ENCODE data around the gene SLC27A5.
"Not testable (repeated sequence)": the region's sequence is repeated elsewhere in the genome, so short reads cannot be mapped to it uniquely, and the experiment has no call there.

SLC27A5 gene

DNA sequence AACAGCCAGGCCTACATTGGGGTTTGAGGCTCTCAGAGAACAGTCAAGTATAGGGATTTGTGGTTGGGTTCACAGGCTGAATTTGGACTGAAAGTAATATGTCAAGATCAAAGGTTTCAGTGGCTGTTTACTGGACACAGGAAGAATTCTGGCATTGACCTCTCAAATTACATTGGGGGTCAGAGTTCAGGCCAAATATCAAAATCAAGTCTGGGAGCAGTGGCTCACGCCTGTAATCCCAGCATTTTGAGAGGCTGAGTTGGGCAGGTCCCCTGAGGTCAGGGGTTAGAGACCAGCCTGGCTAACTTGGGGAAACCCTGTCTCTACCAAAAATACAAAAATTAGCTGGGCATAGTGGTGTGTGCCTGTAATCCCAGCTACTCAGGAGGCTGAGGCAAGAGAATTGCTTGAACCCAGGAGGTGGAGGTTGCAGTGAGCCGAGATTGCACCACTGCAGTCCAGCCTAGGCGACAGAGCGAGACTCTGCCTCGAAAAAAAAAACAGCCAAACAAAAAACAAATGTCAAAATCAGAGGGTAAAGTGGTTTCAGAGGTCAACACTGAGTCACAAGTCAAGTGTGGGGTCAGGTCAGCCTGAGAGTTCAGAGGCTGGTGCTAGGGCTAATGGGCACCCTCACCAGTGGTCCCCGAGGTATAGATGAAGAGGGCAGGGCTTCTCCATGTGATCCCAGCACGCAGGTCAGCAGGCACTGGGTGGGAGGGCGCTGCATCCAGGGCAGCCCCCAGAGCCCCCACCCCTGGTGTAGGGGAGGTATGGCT lies 1.5 kb downstream of the SLC27A5 start:
- peaks cover 20% of the 10 kb centered on the region for H3K36me3 ChIP-seq (ENCODE audit: insufficient read depth, low read length)
- H3K4me3 ChIP-seq (ENCODE audit: low read length) = no peak overlapping the region
- H2AFZ ChIP-seq (ENCODE audit: low read depth, low read length) = no peak overlapping the region
- peaks cover 2% of the 10 kb centered on the region for H3K9me3 ChIP-seq (ENCODE audit: low read length)
- H3K27me3 ChIP-seq (ENCODE audit: insufficient read depth, low read length) = no peaks in the 10 kb centered on the region
- H3K4me1 ChIP-seq (ENCODE audit: insufficient read depth, low read length) = no peaks in the 10 kb centered on the region

DNA sequence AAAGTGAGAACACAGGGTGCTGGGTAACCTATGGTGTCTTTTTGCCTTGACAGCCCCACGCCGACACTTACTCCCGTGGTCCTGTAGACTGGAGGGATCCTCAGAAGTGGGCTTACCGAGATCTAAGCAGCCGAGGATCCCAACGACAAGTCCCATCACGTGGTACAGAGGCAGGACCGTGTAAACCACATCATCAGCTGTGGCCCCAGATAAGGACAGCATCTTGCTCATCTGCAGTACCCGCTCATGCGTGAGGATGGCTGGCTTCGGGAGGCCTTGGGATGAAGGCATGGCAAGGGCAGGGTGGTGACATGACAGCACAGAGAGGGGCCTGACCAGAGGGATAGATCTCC lies 2.1 kb downstream of the SLC27A5 start:
- no peaks in the 10 kb centered on the region for H3K4me1 ChIP-seq (ENCODE audit: insufficient read depth, low read length)
- no peaks in the 10 kb centered on the region for H3K27me3 ChIP-seq (ENCODE audit: insufficient read depth, low read length)
- H2AFZ ChIP-seq (ENCODE audit: low read depth, low read length) = no peak overlapping the region
- peaks cover under 1% of the 10 kb centered on the region for H3K9me3 ChIP-seq (ENCODE audit: low read length)
- no peak overlapping the region for H3K4me3 ChIP-seq (ENCODE audit: low read length)
- H3K36me3 ChIP-seq (ENCODE audit: insufficient read depth, low read length) = peaks cover 17% of the 10 kb centered on the region

DNA sequence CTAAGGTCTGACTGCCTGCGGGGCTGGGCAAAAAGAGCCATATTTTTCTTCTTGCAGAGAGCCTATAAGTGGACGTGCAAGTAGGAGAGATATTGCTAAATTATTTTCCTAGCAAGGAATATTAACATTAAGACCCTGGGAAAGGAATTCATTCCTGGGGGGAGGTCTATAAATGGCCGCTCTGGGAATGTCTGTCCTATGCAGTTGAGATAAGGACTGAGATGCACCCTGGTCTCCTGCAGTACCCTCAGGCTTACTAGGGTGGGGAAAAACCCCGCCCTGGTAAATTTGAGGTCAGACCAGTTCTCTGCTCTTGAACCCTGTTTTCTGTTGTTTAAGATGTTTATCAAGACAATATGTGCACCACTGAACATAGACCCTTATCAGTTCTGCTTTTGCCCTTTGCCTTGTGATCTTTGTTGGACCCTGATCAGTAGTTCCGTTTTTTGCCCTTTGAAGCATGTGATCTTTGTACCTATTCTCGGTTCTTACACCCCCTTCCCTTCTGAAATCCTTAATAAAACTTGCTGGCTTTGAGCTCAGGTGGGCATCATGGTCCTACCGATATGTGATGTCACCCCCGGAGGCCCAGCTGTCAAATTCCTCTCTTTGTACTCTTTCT lies 4.1 kb downstream of the SLC27A5 start:
- not testable (repeated sequence) for H2AFZ ChIP-seq (ENCODE audit: low read depth, low read length); H3K9me3 ChIP-seq (ENCODE audit: low read length); H3K4me3 ChIP-seq (ENCODE audit: low read length); H3K27me3 ChIP-seq (ENCODE audit: insufficient read depth, low read length); H3K4me1 ChIP-seq (ENCODE audit: insufficient read depth, low read length); H3K36me3 ChIP-seq (ENCODE audit: insufficient read depth, low read length)

DNA sequence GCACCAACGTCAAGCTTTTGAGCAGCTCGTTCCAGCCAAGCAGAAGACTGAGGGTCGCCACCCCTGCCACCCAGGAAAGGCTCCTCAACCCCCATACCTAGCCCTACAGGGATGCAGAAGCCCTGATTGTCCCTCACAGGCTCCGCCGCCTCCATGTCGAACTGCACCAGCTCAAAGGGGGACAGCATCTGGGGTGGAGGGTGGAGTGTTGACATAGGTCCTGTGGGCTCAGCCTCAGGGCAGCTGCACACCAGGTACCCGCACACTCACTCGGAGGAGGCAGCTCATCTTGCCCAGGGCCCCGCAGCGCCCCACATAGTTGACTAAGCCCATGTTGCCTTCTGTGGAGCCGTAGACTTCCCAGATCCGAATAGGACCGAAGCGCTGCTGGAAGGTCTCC lies 11.6 kb downstream of the SLC27A5 start:
- no peaks in the 10 kb centered on the region for H3K9me3 ChIP-seq (ENCODE audit: low read length)
- H3K27me3 ChIP-seq (ENCODE audit: insufficient read depth, low read length) = no peaks in the 10 kb centered on the region
- peak overlapping the region; percentile 51 for H3K4me3 ChIP-seq (ENCODE audit: low read length)
- no peaks in the 10 kb centered on the region for H3K36me3 ChIP-seq (ENCODE audit: insufficient read depth, low read length)
- peaks cover 12% of the 10 kb centered on the region for H3K4me1 ChIP-seq (ENCODE audit: insufficient read depth, low read length)
- no peak overlapping the region for H2AFZ ChIP-seq (ENCODE audit: low read depth, low read length)

DNA sequence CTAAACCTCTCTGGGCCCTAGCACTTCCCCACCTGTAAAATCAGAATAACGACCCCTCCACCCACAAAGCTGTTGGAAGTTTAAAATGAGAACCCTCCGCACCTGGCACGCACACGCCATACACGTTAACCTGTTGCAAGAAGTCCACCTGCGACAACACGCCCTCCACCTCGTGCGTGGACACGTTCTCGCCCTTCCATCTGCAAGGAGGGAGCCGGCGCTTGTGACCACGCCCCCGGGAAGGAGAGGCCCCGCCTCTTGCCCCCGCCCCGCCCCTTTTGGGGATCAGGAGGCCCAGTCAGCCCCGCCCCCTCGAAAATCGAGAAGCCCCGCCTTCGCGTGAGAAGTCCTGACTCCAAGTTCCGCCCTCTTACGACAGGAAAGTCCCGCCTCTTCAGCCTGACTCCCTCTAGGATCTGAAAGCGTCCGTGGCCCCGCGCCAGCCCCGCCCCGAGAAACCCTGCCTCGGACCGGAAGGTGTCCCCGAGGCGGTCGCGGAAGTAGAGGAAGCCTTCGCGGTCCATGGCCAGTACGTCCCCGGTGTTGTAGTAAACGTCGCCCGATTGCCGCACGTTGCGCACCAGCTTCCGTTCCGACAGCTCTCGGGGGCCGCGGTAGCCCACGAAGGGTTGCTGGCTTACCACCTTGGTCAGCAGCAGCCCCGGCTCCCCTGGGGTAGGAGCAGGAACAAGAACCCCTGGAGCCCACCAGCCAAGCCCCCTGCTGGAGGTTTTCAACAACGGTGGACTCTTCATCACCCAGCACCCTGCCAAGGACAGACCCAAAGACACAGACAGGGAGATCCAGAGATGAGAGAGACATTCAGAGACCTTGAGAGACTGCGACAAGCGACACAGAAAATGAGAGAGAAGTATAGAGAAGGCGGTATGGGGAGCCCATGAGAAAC lies 12.5 kb downstream of the SLC27A5 start:
- peak overlapping the region; percentile 42 for H2AFZ ChIP-seq (ENCODE audit: low read depth, low read length)
- H3K4me1 ChIP-seq (ENCODE audit: insufficient read depth, low read length) = peaks cover 12% of the 10 kb centered on the region
- no peaks in the 10 kb centered on the region for H3K27me3 ChIP-seq (ENCODE audit: insufficient read depth, low read length)
- no peaks in the 10 kb centered on the region for H3K36me3 ChIP-seq (ENCODE audit: insufficient read depth, low read length)
- H3K4me3 ChIP-seq (ENCODE audit: low read length) = peak overlapping the region; percentile 51
- no peaks in the 10 kb centered on the region for H3K9me3 ChIP-seq (ENCODE audit: low read length)

DNA sequence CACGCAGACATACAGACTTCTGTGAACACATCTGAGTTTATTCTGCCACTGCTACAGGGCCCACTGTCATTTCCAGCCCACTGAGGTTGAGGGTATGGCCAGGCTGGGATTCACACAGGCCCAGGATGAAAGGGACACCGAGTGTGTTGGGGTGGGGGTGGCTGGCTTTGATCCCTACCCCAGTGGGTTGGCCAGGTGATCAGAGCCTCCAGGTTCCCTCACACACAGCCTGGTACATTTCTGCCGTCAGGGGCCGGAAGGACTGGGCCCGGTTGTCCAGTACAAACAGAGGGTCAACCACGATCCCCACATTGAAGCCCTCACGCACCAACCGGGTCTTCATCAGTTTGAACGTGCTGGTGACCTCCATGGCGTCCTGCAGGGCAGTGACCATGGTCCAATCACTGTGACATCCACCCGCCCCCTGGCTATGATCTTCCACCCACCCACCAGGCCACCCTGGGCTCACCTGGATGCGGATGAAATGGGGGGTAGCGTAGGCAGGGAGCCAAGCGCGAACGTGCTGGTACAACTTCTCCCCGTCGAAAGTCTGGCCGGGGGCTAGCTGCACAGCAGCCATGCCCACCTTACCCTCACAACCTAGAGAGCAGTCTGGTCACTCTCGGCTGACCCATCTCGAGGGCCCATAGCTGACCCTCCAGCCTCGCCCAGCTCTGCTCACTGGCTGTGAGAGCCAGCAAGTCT lies 13.3 kb downstream of the SLC27A5 start:
- H3K36me3 ChIP-seq (ENCODE audit: insufficient read depth, low read length) = no peaks in the 10 kb centered on the region
- peak overlapping the region; percentile 42 for H2AFZ ChIP-seq (ENCODE audit: low read depth, low read length)
- peaks cover 12% of the 10 kb centered on the region for H3K4me1 ChIP-seq (ENCODE audit: insufficient read depth, low read length)
- no peaks in the 10 kb centered on the region for H3K27me3 ChIP-seq (ENCODE audit: insufficient read depth, low read length)
- no peaks in the 10 kb centered on the region for H3K9me3 ChIP-seq (ENCODE audit: low read length)
- peak overlapping the region; percentile 51 for H3K4me3 ChIP-seq (ENCODE audit: low read length)

DNA sequence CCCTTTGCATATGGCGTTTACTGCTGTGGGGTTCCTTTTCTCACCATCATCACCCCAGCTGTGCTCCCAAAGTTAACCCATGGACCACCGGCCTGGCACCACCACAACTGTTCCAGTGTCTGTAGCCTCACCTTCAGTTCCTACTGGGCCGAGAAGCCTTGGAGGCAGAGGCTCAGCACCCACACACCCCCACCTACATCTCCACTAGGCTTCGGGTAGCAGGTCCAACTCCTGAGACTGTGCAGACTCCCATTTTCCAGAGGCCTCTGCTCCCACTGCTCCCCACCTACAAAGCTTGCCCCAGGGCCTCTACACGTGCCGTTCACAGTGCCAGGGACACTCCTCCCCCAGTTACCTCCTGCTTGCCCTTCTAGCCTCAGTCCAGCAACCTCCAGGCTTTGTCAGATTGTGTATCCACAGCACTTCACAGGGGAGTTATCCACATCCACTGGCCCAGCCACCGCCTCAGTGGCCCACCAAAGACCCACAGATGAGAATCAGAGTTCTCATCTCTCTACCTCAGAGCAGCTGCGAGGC lies 14.1 kb downstream of the SLC27A5 start:
- H2AFZ ChIP-seq (ENCODE audit: low read depth, low read length) = no peak overlapping the region
- no peak overlapping the region for H3K4me3 ChIP-seq (ENCODE audit: low read length)
- H3K4me1 ChIP-seq (ENCODE audit: insufficient read depth, low read length) = peaks cover 12% of the 10 kb centered on the region
- no peaks in the 10 kb centered on the region for H3K27me3 ChIP-seq (ENCODE audit: insufficient read depth, low read length)
- no peaks in the 10 kb centered on the region for H3K36me3 ChIP-seq (ENCODE audit: insufficient read depth, low read length)
- H3K9me3 ChIP-seq (ENCODE audit: low read length) = no peaks in the 10 kb centered on the region

DNA sequence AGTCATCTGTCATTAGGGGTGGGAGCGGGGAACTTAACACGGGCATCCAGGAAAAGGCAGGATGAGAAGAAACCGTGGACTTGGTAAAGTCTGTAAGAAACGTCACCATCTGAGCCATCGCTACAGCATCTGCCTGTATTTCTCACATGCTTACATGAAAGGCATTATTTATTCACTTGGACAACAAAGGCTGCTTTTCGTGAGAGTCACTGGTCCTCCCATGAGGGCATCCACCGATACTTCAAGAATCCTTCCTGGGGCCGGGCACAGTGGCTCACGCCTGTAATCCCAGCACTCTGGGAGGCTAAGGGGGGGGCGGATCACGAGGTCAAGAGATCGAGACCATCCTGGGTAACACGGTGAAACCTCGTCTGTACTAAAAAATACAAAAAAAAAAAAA lies 19.5 kb downstream of the SLC27A5 start:
- H3K4me1 ChIP-seq (ENCODE audit: insufficient read depth, low read length) = no peaks in the 10 kb centered on the region
- H3K4me3 ChIP-seq (ENCODE audit: low read length) = no peak overlapping the region
- H3K9me3 ChIP-seq (ENCODE audit: low read length) = no peaks in the 10 kb centered on the region
- no peaks in the 10 kb centered on the region for H3K27me3 ChIP-seq (ENCODE audit: insufficient read depth, low read length)
- H2AFZ ChIP-seq (ENCODE audit: low read depth, low read length) = no peak overlapping the region
- no peaks in the 10 kb centered on the region for H3K36me3 ChIP-seq (ENCODE audit: insufficient read depth, low read length)

DNA sequence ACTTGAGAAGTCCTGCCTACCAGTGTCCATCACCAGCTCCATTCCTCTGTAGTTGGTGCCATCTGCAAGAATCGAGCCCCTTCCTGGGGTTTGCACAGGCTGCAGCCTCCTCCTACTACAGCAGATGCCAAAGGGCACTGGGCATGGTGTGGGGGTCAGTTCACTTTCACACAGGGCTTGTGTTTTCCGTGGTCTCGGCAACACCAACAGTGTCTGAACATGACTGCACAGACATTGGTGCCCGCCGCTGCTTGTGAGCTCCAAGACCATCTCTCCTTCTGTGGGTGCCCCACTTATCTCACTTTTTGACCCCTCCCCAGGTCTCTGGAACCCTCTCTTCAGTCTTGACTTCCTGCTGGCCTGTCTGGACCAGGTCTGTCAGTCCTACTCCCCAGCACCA lies 20.4 kb downstream of the SLC27A5 start:
- H3K36me3 ChIP-seq (ENCODE audit: insufficient read depth, low read length) = no peaks in the 10 kb centered on the region
- H3K27me3 ChIP-seq (ENCODE audit: insufficient read depth, low read length) = no peaks in the 10 kb centered on the region
- no peak overlapping the region for H3K4me3 ChIP-seq (ENCODE audit: low read length)
- H2AFZ ChIP-seq (ENCODE audit: low read depth, low read length) = no peak overlapping the region
- H3K4me1 ChIP-seq (ENCODE audit: insufficient read depth, low read length) = no peaks in the 10 kb centered on the region
- no peaks in the 10 kb centered on the region for H3K9me3 ChIP-seq (ENCODE audit: low read length)

DNA sequence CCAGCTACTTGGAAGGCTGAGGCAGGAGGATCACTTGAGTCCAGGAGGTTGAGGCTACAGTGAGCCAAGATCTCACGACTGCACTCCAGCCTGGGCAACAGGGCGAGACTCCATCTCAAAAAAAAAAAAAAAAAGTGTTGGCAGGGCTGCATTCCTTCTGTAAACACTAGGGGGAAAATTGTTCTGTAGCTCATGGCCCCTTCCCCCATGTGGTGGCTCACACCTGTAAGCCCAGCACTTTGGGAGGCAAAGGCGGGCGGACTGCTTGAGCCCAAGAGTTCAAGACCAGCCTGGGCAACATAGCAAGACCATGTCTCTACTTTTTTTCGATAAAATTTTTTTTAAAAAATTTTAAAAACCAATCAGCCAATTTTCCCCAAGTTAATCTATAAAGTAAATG lies 27.4 kb downstream of the SLC27A5 start:
- H3K4me1 ChIP-seq (ENCODE audit: insufficient read depth, low read length); H2AFZ ChIP-seq (ENCODE audit: low read depth, low read length); H3K27me3 ChIP-seq (ENCODE audit: insufficient read depth, low read length); H3K4me3 ChIP-seq (ENCODE audit: low read length); H3K9me3 ChIP-seq (ENCODE audit: low read length): not testable (repeated sequence)
- peaks cover 12% of the 10 kb centered on the region for H3K36me3 ChIP-seq (ENCODE audit: insufficient read depth, low read length)

DNA sequence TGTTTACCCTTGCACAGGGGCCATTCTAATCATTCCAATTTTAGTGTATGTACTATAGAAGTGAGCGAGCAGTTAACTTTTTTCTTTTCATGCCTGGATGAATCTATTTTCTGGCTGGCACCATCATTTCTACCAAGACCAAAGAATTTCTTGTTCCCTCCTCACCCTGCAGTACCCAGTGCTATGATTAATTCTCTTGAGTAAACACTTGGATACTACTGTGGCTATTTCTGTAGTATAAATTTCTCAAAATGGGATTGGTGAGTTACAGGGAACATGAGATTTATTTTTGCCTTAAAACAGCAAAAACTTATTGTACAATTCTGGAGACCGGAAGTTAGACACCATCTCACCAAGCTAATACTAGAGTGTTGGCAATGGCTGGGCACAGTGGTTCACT lies 28.0 kb downstream of the SLC27A5 start:
- Histone ChIP-seq H3K9me3 (ENCODE audit: low read length) (no peaks in the 10 kb centered on the region), H3K4me3 (ENCODE audit: low read length) (no peak overlapping the region), H3K27me3 (ENCODE audit: insufficient read depth, low read length) (no peaks in the 10 kb centered on the region)

DNA sequence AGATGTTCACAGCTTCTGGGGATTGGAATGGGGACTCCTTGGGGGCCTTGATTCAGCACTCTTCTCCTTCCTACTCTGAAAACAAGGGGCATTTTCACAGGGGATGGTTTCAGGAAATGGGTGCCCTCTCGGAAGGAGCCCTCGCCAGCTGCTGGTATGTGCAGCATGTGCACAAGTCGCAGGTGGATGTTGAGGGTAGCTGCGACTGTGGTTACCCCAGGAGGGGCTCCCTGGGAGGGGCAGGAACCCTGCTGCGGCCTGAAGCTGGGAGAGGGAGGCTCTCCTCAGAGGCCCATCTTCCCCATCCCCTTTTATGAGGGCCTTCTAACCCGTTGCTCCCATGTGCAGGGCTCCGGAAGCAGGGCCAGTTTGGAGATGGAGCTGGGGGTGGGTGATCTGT lies 29.4 kb downstream of the SLC27A5 start:
- H3K9me3 ChIP-seq (ENCODE audit: low read length) = no peaks in the 10 kb centered on the region
- peaks cover 23% of the 10 kb centered on the region for H3K36me3 ChIP-seq (ENCODE audit: insufficient read depth, low read length)
- no peaks in the 10 kb centered on the region for H3K4me1 ChIP-seq (ENCODE audit: insufficient read depth, low read length)
- no peaks in the 10 kb centered on the region for H3K27me3 ChIP-seq (ENCODE audit: insufficient read depth, low read length)
- no peak overlapping the region for H2AFZ ChIP-seq (ENCODE audit: low read depth, low read length)
- no peak overlapping the region for H3K4me3 ChIP-seq (ENCODE audit: low read length)

More for the DNA sequence above, 28.0 kb downstream of the SLC27A5 start:
- H3K36me3 ChIP-seq (ENCODE audit: insufficient read depth, low read length) = peaks cover 17% of the 10 kb centered on the region
- H2AFZ ChIP-seq (ENCODE audit: low read depth, low read length) = no peak overlapping the region
- no peaks in the 10 kb centered on the region for H3K4me1 ChIP-seq (ENCODE audit: insufficient read depth, low read length)
